ENCODE data around the gene CASZ1.

The CASZ1 gene

GRCh38 chr1:10736634-10737586, 59.5 kb downstream of the CASZ1 start:
- TF ChIP-seq CTCF (IDR thresholded peaks at IDR 0.05; ENCODE audit: extremely low read depth, missing control alignments), result no peak
- DNase-seq (ENCODE audit: low spot score), result no peak

GRCh38 chr1:10735563-10736305, 60.7 kb downstream of the CASZ1 start:
- DNase-seq (ENCODE audit: low spot score), result peak; percentile 32
- no peak for TF ChIP-seq CTCF (IDR thresholded peaks at IDR 0.05; ENCODE audit: extremely low read depth, missing control alignments)

GRCh38 chr1:10734962-10735544, 61.4 kb downstream of the CASZ1 start:
- TF ChIP-seq CTCF (IDR thresholded peaks at IDR 0.05; ENCODE audit: extremely low read depth, missing control alignments), result no peak
- DNase-seq (ENCODE audit: low spot score), result no peak

- TF ChIP-seq CTCF (IDR thresholded peaks at IDR 0.05; ENCODE audit: extremely low read depth, missing control alignments), result no peak
- DNase-seq (ENCODE audit: low spot score), result no peak
Measured at GRCh38 chr1:10734375-10734774, 62.1 kb downstream of the CASZ1 start.

GRCh38 chr1:10733474-10734366, 62.7 kb downstream of the CASZ1 start:
- peak; percentile 86 for DNase-seq (ENCODE audit: low spot score)
- no peak for TF ChIP-seq CTCF (IDR thresholded peaks at IDR 0.05; ENCODE audit: extremely low read depth, missing control alignments)

GRCh38 chr1:10730985-10731384, 65.5 kb downstream of the CASZ1 start:
- TF ChIP-seq CTCF (IDR thresholded peaks at IDR 0.05; ENCODE audit: extremely low read depth, missing control alignments), result no peak
- DNase-seq (ENCODE audit: low spot score), result no peak
